GM19328 (cell line): ENCODE results near the gene KIAA0513.

Experiments
- ATAC-seq: cut with Tn5 transposase; IDR thresholded peaks from one replicate; pipeline ENCODE4 v1.9.1; 2021; ENCODE audit warnings: mild to moderate bottlenecking, moderate library complexity; ENCODE audit not compliant: unreplicated experiment

Gene KIAA0513

DNA sequence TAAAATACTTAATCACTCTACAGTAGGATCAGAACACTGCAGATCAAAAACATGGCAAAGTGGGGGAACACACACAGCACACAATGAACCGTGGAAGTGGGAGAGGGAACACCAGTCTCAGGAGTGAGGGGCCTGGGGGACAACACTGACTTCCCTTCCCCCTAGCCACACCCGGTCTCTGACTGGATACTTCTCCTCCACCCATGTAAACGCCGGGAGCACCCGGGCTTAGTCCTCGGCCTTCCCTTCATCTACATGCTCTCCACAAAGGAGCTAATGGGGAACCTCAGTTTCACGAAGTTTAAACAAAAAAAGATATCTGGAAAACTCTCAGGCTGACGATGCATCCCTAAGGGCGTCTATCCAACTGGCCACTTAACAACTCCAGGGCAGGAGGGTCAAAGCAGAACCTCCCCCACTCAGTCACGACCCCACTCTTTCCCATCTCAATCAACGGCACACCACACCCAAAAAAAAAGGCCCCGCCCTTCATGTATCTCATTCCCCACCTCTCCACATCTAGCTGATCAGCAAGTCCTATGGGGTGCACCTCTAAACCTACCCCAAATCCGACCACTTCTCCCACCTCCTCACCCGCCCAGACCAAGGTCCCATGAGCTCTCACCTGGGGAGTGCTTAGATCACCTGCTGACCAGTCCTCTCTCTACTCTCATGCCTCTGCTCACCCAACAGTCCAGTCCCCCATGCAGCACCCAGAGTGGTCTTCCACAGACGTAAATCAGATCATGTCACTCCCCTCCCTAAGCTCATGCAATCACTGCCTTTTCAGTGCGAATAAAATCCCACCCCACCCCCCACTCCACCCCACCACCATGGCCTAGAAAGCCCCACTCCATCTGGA, 23.6 kb upstream of the KIAA0513 start:
- no peak for ATAC-seq

DNA sequence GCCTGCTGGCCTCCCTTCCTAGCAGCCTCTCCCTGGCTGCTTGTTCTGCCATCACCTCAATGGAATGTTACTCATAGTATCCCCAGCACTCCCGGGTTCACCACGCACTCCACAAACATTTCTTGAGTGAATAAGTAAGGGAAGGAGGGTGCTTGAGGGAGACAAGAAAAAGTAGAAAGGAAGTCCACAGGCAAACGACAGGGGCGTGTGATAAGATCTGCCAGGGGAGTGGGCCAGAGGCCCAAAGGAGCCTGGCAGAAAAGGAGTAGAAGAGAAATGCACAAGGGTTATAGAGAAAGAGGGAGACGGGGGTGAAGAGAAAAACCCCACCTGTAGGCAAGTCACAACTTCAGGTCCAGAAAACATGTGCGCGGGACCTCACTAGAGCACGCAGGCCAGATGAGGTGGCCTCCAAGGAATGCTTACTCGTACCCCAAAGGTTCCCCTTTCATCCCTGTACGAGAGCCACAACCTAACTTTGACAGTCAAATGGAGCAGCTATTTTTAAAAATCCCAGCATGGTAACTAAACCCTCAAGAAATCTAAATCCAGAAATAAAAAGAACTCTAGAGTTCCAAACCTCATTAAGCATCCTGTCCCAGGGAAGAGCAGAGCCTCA, 22.9 kb upstream of the KIAA0513 start:
- no peak for ATAC-seq

DNA sequence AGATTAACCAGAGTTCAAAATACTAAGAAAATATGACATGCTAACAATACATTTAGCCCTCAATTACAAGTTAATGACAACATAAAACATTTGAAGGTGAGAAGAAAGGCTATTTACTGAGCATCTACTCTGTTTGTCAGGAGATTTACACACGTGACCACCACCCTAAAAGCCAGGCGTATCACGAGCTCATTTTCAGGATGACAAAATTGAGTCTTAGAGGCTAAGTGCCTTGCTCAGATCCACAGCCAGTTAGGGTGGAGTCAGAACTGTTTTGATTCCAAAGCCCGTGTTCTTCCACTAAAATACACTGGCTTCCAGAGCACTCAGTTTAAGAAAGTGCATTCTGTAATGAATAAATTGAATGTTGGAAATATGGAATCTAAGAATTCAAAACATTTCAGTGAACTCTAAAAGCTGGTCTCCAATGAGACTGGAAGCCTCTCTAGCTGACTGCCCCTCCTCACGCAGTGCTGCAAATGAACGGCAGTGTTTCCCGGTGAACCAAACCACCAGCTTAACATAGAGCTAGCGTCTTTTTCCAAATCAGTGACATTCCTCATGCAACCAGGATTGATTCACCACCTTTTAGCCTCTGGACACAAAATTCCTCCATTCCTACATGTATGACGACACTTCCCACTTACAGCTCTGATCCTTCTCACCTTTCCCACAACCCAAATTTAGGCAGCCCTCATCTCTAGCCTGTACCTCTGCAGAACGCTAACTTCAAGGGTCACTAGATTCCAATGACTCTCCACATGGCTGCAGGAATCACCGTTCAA, 22.1 kb upstream of the KIAA0513 start:
- no peak for ATAC-seq

DNA sequence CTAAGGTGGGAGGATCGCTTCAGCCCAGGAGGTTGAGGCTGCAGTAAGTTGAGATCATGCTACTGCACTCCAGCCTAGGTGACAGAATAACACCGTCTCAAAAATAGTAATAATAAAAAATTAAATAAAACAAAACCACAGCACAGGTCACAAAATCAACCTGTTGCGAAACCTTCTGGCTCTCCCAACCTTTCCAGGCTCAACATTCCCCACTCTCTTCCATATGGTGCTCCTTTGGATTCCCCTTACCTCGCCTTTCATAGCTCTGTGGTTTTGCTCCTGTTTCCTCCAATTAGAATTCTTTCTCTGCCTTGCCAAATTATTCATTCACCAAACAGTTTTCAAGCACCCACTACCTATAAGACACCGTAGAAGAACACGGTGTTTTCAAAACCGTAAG, 21.0 kb upstream of the KIAA0513 start:
- no peak for ATAC-seq

DNA sequence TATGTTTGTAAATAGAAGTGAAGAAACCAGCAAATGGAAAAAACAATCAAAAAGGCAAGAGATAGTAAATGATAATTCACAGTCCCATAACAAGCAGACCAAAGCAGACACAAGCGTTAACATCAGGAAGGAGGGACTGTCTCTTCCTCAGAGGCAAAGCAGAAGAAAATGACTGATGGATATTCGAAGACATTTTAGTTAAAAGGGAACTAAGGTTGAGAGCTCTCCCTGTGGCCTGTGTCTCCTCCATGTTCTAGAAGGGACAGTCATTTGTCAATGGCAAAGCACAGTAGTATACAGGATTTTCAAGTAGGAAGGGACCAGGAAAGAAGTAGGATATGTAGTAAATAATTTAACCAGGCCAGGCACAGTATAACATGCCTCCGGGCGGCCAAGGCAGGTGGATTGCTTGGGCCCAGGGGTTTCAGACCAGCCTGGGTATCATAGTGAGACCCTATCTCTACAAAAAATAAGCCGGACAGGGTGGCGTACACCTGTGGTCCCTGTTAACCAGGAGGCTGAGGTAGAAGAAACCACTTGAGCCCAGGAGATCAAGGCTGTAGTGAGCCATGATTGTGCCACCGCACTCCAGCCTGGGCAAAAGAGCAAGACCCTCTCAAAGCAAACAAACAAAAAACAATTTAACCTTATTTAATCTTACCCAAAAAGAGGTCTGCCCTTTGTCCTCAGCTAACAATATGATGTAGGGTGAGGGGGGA, 19.9 kb upstream of the KIAA0513 start:
- no peak for ATAC-seq

DNA sequence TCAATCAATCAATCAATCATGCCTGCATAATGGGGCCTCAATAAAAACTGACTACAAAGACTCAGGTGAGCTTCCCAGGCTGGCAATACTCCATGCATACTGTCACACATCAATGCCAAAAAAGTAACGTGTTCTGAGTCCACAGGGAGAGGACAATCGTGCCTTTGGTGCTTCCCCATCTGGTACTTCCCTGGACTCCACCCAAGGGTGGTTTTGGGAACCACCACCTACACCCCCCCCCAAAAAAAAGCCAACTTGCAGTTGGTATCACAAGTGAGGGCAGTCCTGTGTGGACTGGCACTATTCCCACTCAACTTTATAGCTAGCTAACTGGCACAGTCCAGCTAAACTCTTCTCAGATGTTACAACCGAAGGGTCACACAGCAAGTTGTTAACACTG, 19.3 kb upstream of the KIAA0513 start:
- ATAC-seq: no peak

DNA sequence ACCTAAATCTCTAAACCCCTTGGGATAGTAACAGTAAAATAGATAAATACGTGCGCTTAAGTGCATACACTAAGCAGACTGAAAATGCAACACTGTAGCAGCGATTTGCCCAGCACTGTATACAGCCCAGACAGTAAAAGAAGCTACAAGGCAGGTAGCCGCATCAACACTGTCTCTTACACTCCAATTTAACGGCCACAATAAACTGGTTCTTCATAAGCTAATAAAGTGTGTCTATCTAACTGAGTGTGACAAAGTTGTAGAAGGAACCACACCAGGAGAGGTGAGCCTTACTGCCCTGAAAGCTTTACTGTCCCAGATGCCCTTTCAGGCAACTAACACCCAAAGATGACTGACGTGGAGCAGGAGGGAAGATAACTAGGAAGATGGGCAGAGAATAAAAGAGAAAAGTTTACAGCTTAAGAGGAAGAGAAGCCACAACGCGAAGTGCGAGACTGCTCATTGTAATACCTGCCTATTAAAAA, 17.1 kb upstream of the KIAA0513 start:
- no peak for ATAC-seq

DNA sequence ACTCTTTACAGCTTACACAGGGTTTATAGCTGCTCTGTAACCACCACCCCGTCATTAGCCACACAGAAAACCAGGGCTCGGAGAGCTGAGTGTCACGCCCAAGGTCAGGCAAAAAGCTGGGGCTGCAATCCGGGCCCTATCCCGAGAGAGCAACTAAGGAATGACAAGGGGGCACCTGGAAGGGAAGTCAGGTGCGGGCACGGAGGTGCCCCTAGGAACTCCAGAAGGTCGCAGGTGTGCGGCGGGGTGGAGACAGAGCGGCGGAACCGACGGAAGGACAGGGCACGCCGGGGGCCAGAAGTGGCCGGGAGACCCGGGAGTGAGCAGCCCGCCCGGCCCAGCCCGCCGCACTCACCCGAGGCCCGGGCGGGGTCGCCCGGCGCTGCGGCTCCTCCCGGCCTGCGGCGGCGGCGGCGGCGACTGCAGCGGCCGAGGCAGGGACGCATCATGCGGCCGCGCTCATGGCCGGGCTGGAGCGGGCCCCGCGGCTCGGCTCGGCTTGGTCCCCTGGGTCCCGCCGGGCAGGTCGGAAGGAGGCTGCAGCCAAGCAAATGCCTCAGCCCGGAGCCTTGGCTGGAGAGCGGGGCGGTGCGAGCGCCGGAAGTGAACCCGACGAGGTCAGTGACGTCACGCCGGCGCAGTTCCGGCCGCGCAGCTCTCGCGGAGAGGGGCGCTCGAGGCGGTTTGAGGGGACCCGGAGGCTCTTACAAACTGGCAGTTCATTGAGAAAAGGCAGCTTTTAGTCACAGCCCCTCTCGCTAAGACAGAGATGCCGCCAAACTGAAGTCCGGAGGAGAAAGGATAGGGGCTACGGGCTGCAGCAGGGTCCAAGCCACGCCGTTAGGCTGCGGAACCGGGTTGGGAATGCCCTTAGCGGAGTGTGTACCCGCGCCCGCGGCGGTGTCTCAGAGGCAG, 16.4 kb upstream of the KIAA0513 start, which contains the start of gene ZDHHC7:
TSS of gene ZDHHC7 (minus strand) at position 605 of the 915 bp plus-strand sequence. CDS start 20,917 bp downstream, outside the sequence.
- ATAC-seq: peak; percentile 96

DNA sequence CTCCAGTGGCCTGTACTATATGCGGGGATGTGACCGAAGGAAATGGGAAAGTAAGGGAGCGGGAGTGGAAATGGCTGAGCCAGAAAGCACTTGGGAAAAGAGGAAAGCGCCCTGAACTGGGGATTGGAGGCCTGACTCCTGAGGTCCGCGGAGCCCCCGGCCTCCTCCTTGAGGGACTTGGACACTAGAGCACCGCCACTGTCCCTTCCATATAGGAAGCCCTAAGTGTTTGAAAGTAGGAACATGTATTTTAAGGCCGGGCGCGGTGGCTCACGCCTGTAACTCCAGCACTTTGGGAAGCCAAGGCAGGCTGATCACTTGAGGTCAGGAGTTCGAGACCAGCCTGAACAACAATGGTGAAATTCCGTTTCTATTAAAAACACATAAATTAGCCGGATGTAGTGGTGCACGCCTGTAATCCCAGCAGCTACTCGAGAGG, 15.7 kb upstream of the KIAA0513 start:
- ATAC-seq: no peak

DNA sequence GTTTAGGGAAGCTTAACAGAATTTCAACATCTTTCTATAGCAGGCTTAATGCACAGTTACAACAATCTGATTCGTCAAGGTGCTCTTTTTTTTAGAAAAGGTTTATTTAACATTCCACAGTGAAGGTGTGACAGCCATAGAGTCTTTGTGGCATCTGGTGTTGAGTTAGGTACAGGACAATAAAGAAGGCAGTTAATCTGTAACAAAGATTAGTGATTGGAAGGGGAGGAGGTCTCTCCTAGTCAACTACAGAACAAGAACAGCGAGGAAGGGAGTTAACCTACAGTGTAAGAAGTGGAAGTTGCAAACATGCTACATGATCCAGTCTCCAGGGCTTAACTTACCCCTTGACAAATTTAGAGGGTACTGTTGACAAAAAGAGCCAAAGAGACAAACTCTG, 13.3 kb upstream of the KIAA0513 start:
- no peak for ATAC-seq

DNA sequence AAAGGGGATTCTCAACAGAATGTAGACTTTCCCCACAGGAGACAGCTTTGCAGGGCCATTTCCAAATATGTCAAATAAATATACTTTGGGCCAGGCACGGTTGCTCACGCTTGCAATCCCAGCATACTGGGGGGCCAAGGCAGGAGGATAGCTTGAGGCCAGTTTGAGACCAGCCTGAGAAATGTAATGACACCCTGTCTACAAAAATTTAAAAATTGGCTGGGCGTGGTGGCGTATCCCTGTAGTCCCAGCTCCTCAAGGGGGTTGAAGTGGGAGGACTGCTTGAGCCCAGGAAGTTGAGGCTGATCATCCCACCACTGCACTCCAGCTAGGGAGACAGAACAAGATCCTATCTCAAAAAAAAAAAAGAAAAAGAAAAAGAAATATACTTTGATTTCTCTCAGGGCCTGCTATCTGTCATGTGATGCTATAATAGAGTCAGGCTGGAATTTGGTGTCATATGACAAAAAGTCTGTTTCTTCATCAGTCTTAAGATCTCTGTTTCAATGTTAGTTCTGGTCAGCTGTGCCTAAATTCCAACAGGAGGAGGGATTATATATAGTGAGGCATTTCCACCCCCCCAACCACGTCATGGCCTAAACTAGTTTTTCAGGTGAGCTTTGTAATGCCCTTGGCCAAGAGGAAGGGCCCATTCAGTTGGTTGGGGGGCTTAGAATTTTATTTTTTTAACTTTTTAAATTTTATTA, 12.0 kb upstream of the KIAA0513 start:
- no peak for ATAC-seq

DNA sequence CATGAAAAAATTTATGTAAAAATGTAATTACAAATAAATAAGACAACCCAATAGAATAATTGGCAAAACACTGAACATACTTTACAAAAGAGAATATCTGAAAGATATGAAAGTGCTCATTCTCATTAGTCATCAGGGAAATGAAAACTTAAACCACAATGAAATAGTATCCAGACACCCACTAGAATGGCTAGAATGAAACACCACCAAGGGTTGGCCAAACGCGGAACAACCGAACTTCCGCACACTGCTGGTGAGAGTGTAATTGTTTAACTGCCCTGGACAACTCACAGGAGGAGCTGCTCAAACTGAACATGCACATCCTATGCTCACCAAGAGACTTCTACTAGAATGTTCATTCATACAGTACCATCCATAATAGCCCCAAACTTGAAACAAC, 10.4 kb upstream of the KIAA0513 start:
- no peak for ATAC-seq

DNA sequence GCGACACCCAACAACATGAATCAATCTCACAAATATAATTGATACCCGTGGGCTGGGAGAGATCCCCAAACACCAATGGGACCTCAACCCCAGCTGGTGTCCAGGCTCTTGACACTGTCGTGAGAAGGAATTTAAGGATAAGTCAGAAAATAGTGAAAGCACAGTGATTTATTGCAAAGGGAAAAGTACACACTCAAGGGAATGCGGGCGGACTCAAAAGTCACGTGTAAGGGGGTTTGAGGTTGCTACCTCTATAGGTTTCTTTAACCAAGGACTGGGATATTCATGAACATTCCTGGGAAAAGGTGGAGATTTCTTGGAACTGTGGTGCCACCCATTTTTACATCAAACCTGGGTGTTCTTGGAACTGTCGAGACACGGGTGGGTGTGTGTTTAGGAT, 10.0 kb upstream of the KIAA0513 start:
- no peak for ATAC-seq

DNA sequence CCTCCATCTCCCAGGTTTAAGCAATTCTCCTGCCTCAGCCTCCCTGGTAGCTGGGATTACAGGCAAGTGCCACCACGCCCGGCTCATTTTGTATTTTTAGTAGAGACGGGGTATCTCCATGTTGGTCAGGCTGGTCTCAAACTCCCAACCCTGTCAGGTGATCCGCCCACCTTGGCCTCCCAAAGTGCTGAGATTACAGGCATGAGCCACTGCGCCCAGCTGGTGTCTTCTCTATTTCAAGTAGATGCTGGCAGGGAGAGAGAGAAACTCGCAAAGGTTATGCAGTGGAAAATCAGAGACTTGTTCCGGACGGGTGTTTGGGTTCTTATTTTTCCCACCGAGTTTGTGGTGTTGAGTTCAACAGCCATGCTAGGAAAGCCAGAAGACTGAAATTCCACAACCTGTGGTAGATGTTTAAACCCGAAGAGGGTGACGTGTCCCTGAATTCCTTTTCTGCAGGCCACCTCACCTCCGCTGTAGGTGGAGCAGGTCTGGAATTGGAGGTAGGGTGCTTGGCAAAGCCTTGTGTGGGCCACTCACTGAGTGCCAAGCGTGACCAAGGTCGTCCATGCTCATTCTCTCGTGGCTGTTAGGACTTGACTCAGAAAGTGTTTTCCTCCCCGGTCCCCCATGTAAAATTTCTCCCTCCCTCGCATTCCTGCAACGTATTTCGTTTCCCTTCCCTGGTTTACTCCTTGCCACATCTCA, 8.9 kb upstream of the KIAA0513 start:
- no peak for ATAC-seq

DNA sequence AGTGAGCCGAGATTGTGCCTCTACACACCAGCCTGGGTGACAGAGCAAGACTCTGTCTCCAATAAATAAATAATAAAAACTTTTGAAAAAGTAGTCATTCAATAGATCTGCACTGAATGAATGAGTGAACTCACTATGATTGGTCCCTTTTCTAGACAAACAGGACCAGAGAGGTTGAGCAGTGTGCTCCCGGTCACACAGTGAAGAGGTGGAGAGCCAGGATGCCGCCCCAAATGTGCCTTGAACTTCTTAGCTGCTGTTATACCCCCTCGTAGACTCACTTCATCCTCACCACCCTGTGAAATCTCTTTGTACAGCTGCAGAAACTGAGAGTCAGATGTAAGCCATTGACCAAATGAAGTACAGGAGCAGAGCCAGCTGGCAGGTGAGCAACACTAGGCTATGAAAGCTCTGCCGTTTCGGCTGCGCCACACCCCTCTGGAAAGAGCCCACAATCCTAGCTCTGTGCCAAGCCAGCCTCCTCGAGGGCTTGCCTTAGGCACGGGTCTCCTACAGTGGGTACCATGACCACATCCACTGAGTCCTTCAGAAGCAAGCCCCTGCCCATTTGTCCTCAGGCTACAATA, 7.8 kb upstream of the KIAA0513 start:
- ATAC-seq: no peak

DNA sequence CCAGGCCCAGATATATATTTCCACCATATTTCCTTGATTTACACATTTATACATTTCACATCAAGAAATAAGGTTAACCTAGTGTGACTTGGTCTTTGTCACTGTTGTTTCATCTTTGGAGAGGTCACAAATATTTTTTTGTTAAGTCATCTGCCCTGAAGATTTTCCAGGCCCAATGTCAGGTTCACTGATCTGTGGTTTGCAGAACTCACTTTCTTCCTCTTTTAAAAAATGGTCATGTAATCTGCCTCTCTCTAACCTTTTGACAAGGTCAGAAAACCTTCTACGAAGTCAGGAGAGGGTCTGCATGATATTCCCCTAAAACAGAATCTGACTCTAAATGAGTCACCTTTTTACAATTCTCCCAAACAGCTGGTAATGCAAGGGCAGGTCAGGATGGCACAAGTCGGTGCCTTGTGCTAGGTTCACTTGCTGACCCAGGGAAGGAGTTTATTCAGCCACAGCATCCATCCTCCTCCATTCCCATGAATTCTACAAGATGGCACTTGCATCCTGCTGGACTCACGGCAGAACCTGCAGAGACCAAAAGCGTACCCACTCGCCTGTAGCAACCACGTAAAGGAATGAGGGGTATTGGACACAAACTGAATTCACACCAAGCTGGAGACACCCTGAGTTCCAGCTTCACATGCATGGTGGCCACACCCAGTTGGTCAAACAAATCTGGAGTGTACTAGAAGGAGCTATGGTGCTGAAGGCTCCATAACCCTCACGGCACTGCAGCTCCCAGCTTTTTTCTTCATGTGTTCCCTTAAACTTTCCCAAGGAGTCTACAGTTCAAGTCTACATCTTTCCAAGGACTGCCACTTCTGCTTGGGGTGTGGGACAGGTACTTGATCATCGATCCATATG, 1.6 kb upstream of the KIAA0513 start:
- ATAC-seq: no peak

DNA sequence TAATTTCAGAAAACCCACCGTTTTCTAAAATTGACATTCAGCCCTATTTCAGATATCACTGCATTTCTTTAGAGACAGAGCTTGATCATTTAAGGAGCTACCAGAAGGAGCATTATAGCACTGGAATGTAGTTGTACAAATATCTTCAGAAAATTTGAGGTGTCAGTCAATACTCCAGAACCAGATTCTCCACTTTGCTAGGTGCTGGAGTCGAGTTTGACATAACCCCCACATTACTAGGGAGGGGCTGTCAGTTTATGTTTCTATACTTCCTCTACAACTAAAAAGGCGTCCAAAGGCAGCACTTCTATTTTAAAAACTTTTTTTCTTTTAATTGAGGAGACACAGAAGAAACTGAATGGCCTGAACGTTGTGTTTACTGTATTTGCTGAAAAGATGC, 892 bp upstream of the KIAA0513 start:
- ATAC-seq: no peak
